NT2/D1 (cell line): ENCODE results near the gene OR6C70.
"Not testable (repeated sequence)": the region's sequence is repeated elsewhere in the genome, so short reads cannot be mapped to it uniquely, and the experiment has no call there.

Source experiments
- DNase-seq: peaks from one replicate; pipeline ENCODE4 v3.0.0-alpha.2; 2011; ENCODE audit warnings: low read depth, low spot score
- H3K27me3 ChIP-seq: 2 replicates; pipeline ENCODE4 v1.6.0; 2011; ENCODE audit warnings: mild to moderate bottlenecking; ENCODE audit not compliant: insufficient read length, insufficient read depth
- H3K36me3 ChIP-seq: 2 replicates; pipeline ENCODE4 v1.6.1; 2011; ENCODE audit warnings: mild to moderate bottlenecking, low read length, mixed read lengths; ENCODE audit not compliant: insufficient read depth, insufficient read length
- H3K4me1 ChIP-seq: 2 replicates; pipeline ENCODE4 v1.5.1; 2011; ENCODE audit not compliant: insufficient read depth, insufficient read length
- H3K4me3 ChIP-seq: 2 replicates; pipeline ENCODE4 v1.5.1; 2011; ENCODE audit warnings: low read depth; ENCODE audit not compliant: insufficient read length
- H3K9ac ChIP-seq: 2 replicates; pipeline ENCODE4 v1.6.0; 2011; ENCODE audit warnings: low read depth; ENCODE audit not compliant: insufficient read length
- H3K9me3 ChIP-seq: 2 replicates; pipeline ENCODE4 v1.5.1; 2011; ENCODE audit warnings: mild to moderate bottlenecking, low read length; ENCODE audit not compliant: insufficient read depth
- SUZ12 ChIP-seq: IDR thresholded peaks from 2 replicates; pipeline ENCODE4 v1.6.1; 2011; ENCODE audit not compliant: insufficient read length, insufficient read depth; ENCODE audit errors: extremely low read depth
- YY1 ChIP-seq: IDR thresholded peaks from 2 replicates; pipeline ENCODE4 v1.6.1; 2011; ENCODE audit not compliant: insufficient read length, insufficient read depth
- ZNF274 ChIP-seq: IDR thresholded peaks from 2 replicates; pipeline ENCODE4 v1.6.1; 2011; ENCODE audit warnings: mild to moderate bottlenecking, low read depth, low read length

Gene OR6C70

DNA sequence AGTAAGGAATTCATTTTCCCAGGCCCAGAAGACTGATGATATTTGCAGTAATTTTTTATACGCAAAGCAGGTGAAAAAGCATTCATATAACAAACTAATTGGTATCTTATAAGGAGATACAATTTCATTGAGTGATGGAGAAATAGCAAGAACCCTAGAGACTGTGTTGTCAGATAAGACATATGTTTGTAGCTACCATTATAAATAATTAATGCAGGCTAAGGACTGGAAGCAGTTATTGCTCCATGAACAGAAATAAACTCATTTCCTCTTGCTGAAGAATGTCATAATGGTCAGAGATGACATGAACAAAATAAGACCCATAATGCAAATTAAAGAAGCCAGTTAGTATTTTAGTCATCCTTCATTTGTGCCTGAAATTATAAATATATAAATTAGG is 24.6 kb downstream of the OR6C70 start:
- Histone ChIP-seq H3K9me3 (peaks cover 5% of the 10 kb centered on the region; the same call in 1 of the 2 replicates), H3K4me3 (no peak overlapping the region), H3K9ac (no peak overlapping the region), H3K27me3 (no peaks in the 10 kb centered on the region), H3K4me1 (no peaks in the 10 kb centered on the region), H3K36me3 (no peaks in the 10 kb centered on the region)
- no peak for DNase-seq
- TF ChIP-seq ZNF274 (no peak), YY1 (no peak), SUZ12 (no peak)

DNA sequence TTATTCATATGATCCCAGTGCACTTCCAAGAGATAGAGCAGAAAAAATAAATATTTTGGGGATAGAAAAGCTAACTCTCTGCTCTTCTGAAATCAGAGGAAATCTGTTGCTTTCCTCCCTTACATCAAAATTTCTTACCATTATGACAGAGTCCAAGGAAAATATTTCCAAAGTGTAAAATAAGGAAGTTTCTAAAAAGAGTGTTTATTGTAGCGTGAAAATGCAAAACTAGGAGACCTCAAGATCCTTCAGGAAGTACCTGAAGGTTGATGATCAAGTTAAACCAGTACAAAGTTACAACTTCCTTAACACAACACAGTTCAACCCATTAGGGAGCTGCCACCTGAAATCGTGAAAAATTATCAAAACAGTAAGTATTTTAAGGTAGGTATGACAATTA is 26.2 kb downstream of the OR6C70 start, which contains the start of gene OR6C2:
Gene OR6C2 (plus strand): TSS at position 301 of the 400 bp plus-strand sequence. CDS start 8,138 bp downstream, outside the sequence.
- H3K27me3 ChIP-seq, result no peaks in the 10 kb centered on the region
- peaks cover 7% of the 10 kb centered on the region; the same call in 1 of the 2 replicates for H3K9me3 ChIP-seq
- H3K9ac ChIP-seq, result no peak within 1 kb of the TSS
- H3K4me3 ChIP-seq, result no peak within 1 kb of the TSS
- no peaks in the 10 kb centered on the region for H3K4me1 ChIP-seq
- H3K36me3 ChIP-seq, result no peaks in the 10 kb centered on the region
- no peak for DNase-seq
- no peak for TF ChIP-seq YY1

DNA sequence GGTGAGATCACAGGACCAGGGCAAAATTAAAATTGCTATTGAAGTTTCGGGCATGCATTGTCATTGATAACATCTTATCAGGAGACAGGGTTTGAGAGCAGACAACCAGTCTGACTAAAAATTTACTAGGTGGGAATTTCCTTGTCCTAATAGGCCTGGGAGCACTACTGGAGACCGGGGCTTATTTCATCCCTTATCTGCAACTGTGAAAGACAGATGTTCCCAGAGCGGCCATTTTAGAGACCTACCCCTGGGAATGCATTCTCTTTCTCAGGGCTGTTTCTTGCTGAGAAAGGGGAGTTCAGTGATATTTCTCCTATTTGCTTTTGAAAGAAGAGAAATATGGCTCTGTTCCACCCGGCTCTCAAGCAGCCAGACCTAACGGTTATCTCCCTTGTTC is 28.7 kb downstream of the OR6C70 start:
- H3K9ac ChIP-seq, H3K36me3 ChIP-seq, H3K4me3 ChIP-seq, H3K4me1 ChIP-seq, H3K9me3 ChIP-seq, H3K27me3 ChIP-seq, DNase-seq: not testable (repeated sequence)

DNA sequence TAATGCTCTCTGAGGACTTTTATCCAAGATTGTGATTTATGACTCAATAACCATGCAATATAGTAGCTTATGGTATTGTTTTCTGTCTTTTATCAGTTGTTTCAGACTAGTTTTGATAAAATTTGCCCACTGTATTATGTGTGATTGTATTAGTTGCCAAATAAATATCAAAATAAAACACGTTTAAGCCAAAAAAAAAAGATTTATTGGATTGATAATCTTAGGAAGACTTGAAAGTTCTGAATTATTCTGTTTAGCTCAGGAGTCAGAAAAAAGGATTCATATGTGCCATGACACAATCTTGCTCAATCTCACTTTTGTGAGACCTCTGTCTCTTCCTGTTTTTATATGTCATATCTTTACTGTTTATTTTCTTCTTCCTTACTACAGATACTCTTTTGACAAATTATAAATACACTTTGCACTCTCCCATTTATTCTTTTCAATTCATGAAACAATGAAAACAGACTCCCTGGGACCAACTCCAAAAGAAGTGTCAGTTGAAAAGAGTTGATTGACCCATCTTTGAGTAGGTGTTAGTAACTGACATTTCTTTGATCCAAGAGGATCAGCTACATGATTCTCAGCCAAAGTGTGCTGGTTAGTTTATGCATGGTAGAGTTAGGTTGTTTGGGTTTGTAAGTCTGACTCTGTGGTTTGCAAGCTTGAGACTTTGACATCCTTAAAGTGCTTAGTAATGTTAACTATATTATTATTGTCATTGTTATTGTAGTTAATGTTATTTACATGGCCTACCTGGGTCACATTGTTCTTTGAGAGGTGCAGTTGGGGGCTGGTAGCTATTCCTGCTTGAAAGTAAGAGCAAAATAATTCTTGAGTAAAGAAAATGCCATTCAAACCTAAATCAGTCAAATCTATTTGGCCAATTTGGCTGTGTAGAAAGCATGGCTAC is 41.4 kb downstream of the OR6C70 start:
- no peak for DNase-seq
- H3K4me3 ChIP-seq, result no peak overlapping the region
- TF ChIP-seq SUZ12, result no peak
- no peak for TF ChIP-seq YY1
- TF ChIP-seq ZNF274, result no peak
- H3K9ac ChIP-seq, result no peak overlapping the region
- H3K27me3 ChIP-seq, result no peaks in the 10 kb centered on the region
- H3K36me3 ChIP-seq, result no peaks in the 10 kb centered on the region
- no peaks in the 10 kb centered on the region for H3K4me1 ChIP-seq
- H3K9me3 ChIP-seq, result no peaks in the 10 kb centered on the region

DNA sequence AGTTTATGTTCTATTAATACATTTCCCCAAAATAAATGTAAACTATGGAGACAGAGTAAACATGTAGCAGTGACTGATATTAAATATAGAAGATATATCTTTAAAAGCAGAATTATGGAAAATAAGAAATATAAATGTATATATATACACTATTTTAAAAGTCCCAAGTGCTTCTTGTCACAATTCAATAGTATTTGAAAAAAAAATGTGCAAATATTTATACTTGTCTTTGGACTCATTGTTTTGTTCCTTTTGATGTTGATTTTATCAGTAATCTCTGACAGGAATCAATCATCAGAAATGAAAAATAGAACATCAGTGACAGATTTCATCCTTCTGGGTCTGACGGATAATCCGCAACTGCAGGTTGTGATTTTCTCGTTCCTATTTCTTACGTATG is 44.0 kb downstream of the OR6C70 start, which contains the start of gene OR6C76:
Gene OR6C76 (plus strand): TSS at position 301 of the 400 bp plus-strand sequence. CDS start 0 bp downstream, at position 301.
- DNase-seq, result no peak
- Histone ChIP-seq H3K27me3 (no peaks in the 10 kb centered on the region), H3K4me3 (no peak within 1 kb of the TSS), H3K4me1 (no peaks in the 10 kb centered on the region), H3K36me3 (no peaks in the 10 kb centered on the region), H3K9me3 (no peaks in the 10 kb centered on the region), H3K9ac (no peak within 1 kb of the TSS)
- TF ChIP-seq YY1, result no peak
- no peak for TF ChIP-seq SUZ12
- no peak for TF ChIP-seq ZNF274

DNA sequence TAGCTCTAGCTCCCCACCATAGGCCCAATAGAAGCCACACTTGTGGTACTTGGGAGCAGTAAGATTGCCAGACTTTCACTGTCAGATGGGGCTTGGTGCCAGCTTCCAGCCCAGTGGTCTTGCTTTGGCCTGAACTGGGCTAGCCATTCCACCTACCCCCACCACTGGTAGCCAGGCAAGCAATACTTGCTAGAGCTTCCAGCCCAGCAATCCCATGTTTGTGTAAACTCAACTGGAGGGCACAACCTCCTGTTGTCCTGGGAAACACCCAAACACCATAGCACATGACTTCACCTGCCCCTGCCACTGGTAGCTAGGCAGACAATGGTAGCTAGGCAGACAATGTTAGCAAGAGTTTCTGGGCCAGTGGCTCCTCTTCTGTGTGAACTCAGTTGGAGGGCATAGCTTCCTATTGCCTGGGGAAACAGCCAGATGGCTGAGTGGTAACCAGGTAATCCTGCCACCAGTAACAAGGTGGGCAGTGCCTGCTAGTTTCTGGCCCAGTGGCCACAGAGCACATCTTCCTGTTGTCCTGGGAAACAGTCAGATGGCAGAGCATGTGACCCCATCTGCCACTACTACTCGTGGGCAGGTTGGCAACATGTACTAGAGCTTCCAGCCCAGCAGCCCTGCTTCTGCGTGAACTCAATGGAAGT is 49.5 kb downstream of the OR6C70 start:
- no peak for TF ChIP-seq YY1
- no peak for TF ChIP-seq SUZ12
- no peak for TF ChIP-seq ZNF274
- Histone ChIP-seq H3K9ac (no peak overlapping the region), H3K4me3 (no peak overlapping the region), H3K9me3 (no peaks in the 10 kb centered on the region), H3K36me3 (no peaks in the 10 kb centered on the region), H3K27me3 (no peaks in the 10 kb centered on the region), H3K4me1 (no peaks in the 10 kb centered on the region)
- DNase-seq, result no peak
